ENCODE results near the gene DPCD.

The DPCD gene

DNA sequence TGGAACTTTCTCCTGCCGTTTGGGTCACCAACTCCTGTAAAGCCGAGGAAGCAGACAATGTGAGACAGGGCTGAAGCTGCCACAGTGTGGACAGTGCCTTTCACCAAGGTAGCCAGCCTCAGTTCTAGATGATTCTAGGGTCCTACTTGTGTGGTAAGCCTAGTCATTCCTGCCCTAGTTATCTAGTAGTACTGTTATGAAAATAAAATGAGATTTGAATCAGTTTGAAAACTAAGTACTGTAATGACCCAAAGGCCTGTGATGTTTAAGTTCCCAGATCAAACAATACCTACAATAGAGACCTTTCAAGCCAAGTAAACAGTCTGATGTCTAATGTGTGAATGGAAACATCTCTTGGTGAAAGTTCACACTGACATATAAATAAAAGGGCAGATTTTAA is 37.2 kb upstream of the DPCD start:
- ATAC-seq (ENCODE audit: insufficient read depth, low read depth) (no peak), DNase-seq (no peak)
- TF ChIP-seq EZH2 (IDR thresholded peaks at IDR 0.05; ENCODE audit: borderline replicate concordance, low read depth, low read length, severe bottlenecking): no peak
- TF ChIP-seq, protein P1, sequence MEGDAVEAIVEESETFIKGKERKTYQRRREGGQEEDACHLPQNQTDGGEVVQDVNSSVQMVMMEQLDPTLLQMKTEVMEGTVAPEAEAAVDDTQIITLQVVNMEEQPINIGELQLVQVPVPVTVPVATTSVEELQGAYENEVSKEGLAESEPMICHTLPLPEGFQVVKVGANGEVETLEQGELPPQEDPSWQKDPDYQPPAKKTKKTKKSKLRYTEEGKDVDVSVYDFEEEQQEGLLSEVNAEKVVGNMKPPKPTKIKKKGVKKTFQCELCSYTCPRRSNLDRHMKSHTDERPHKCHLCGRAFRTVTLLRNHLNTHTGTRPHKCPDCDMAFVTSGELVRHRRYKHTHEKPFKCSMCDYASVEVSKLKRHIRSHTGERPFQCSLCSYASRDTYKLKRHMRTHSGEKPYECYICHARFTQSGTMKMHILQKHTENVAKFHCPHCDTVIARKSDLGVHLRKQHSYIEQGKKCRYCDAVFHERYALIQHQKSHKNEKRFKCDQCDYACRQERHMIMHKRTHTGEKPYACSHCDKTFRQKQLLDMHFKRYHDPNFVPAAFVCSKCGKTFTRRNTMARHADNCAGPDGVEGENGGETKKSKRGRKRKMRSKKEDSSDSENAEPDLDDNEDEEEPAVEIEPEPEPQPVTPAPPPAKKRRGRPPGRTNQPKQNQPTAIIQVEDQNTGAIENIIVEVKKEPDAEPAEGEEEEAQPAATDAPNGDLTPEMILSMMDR (IDR thresholded peaks at IDR 0.05; ENCODE audit: borderline replicate concordance, extremely low read depth, low read length, poor library complexity, severe bottlenecking): no peak
- no peak overlapping the region for H3K27ac ChIP-seq (ENCODE audit: low read length)
- no peaks in the 10 kb centered on the region for H3K27me3 ChIP-seq (ENCODE audit: insufficient read depth, low read length, poor library complexity)
- peaks cover 38% of the 10 kb centered on the region for H3K36me3 ChIP-seq (ENCODE audit: insufficient read depth, low read length)
- no peak overlapping the region for H2AFZ ChIP-seq (ENCODE audit: low read depth, low read length)
- H3K4me3 ChIP-seq (ENCODE audit: low read depth in 1 of 2, low read length in 2 of 2): no peak overlapping the region
- H4K20me1 ChIP-seq (ENCODE audit: insufficient read depth, low read length): no peaks in the 10 kb centered on the region
- H3K4me2 ChIP-seq (ENCODE audit: insufficient read depth, low read length): no peak overlapping the region
- H3K9ac ChIP-seq (ENCODE audit: low read depth, low read length): no peak overlapping the region
- H3K4me1 ChIP-seq (ENCODE audit: insufficient read depth, low read length): no peaks in the 10 kb centered on the region
- no peaks in the 10 kb centered on the region for H3K79me2 ChIP-seq (ENCODE audit: insufficient read depth, low read length)
- no peaks in the 10 kb centered on the region for H3K9me3 ChIP-seq (ENCODE audit: insufficient read depth, low read length, severe bottlenecking)

GRCh38 chr10:101552442-101552841 is 35.7 kb upstream of the DPCD start:
- ATAC-seq (ENCODE audit: insufficient read depth, low read depth): no peak
- no peak for DNase-seq
- H3K4me3 ChIP-seq (ENCODE audit: low read depth in 1 of 2, low read length in 2 of 2): no peak overlapping the region
- H4K20me1 ChIP-seq (ENCODE audit: insufficient read depth, low read length): no peaks in the 10 kb centered on the region
- H3K4me1 ChIP-seq (ENCODE audit: insufficient read depth, low read length): peaks cover 8% of the 10 kb centered on the region
- peaks cover 38% of the 10 kb centered on the region for H3K36me3 ChIP-seq (ENCODE audit: insufficient read depth, low read length)
- no peaks in the 10 kb centered on the region for H3K79me2 ChIP-seq (ENCODE audit: insufficient read depth, low read length)
- H3K27ac ChIP-seq (ENCODE audit: low read length): no peak overlapping the region
- H3K9ac ChIP-seq (ENCODE audit: low read depth, low read length): no peak overlapping the region
- TF ChIP-seq, protein P1 (IDR thresholded peaks at IDR 0.05; ENCODE audit: borderline replicate concordance, extremely low read depth, low read length, poor library complexity, severe bottlenecking): no peak
- TF ChIP-seq EZH2 (IDR thresholded peaks at IDR 0.05; ENCODE audit: borderline replicate concordance, low read depth, low read length, severe bottlenecking): no peak
- no peak overlapping the region for H2AFZ ChIP-seq (ENCODE audit: low read depth, low read length)
- H3K4me2 ChIP-seq (ENCODE audit: insufficient read depth, low read length): no peak overlapping the region
- no peaks in the 10 kb centered on the region for H3K27me3 ChIP-seq (ENCODE audit: insufficient read depth, low read length, poor library complexity)
- no peaks in the 10 kb centered on the region for H3K9me3 ChIP-seq (ENCODE audit: insufficient read depth, low read length, severe bottlenecking)

DNA sequence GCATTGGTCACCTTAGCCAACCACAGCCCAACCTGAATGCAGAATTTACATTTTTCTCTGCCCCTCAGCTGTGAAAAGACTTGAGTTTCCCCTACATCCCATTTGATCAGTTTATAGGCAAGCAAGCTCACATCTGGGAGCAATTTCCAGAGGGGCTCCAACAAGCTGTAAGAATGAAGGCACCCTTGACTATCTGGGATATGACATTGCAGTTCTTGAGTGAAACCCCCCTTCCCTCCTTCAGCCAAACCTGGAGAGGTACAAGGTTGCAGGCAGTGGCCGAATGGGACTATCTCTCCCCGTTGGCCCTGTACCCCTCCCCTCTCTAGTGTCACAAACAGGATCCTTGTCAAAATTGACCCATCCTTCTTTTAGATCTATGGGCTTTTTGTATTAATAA is 30.6 kb upstream of the DPCD start:
- Histone ChIP-seq H3K9ac (ENCODE audit: low read depth, low read length) (no peak overlapping the region; the same call in 1 of the 2 replicates), H2AFZ (ENCODE audit: low read depth, low read length) (no peak overlapping the region), H3K79me2 (ENCODE audit: insufficient read depth, low read length) (no peaks in the 10 kb centered on the region), H3K9me3 (ENCODE audit: insufficient read depth, low read length, severe bottlenecking) (no peaks in the 10 kb centered on the region), H3K27ac (ENCODE audit: low read length) (peak overlapping the region; percentile 15; the same call in 1 of the 2 replicates), H3K36me3 (ENCODE audit: insufficient read depth, low read length) (peaks cover 23% of the 10 kb centered on the region), H3K4me3 (ENCODE audit: low read depth in 1 of 2, low read length in 2 of 2) (no peak overlapping the region), H3K4me2 (ENCODE audit: insufficient read depth, low read length) (no peak overlapping the region), H4K20me1 (ENCODE audit: insufficient read depth, low read length) (no peaks in the 10 kb centered on the region), H3K4me1 (ENCODE audit: insufficient read depth, low read length) (peaks cover 25% of the 10 kb centered on the region), H3K27me3 (ENCODE audit: insufficient read depth, low read length, poor library complexity) (no peaks in the 10 kb centered on the region)
- no peak for DNase-seq
- ATAC-seq (ENCODE audit: insufficient read depth, low read depth): no peak
- TF ChIP-seq EZH2 (IDR thresholded peaks at IDR 0.05; ENCODE audit: borderline replicate concordance, low read depth, low read length, severe bottlenecking): no peak
- TF ChIP-seq, protein P1 (IDR thresholded peaks at IDR 0.05; ENCODE audit: borderline replicate concordance, extremely low read depth, low read length, poor library complexity, severe bottlenecking): no peak

DNA sequence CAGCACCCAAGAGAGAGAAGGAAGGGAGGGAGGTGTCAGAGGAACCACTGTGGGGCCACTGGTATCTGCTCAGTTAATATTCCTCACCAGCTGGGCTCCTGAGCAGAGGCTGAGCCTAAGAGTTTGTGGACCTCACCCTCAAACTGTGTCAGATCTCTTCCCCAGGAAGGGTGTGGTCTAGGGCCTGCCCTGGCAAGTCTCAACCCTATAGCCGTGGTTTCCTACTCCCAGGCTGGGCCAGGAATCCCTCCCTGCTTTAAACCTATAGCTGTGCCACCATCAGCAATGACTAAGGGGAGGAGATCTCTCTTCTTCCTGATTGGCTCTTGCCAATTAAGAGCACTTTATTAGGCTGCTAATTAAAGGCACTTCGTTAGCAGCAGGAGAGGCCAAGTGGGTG is 29.9 kb upstream of the DPCD start:
- H3K4me3 ChIP-seq (ENCODE audit: low read depth in 1 of 2, low read length in 2 of 2): no peak overlapping the region
- peak; percentile 98 for ATAC-seq (ENCODE audit: insufficient read depth, low read depth)
- peak overlapping the region; percentile 15; the same call in 1 of the 2 replicates for H3K27ac ChIP-seq (ENCODE audit: low read length)
- no peaks in the 10 kb centered on the region for H4K20me1 ChIP-seq (ENCODE audit: insufficient read depth, low read length)
- H3K36me3 ChIP-seq (ENCODE audit: insufficient read depth, low read length): peaks cover 17% of the 10 kb centered on the region; the same call in 1 of the 2 replicates
- H2AFZ ChIP-seq (ENCODE audit: low read depth, low read length): no peak overlapping the region
- H3K4me1 ChIP-seq (ENCODE audit: insufficient read depth, low read length): peaks cover 25% of the 10 kb centered on the region
- no peak overlapping the region for H3K9ac ChIP-seq (ENCODE audit: low read depth, low read length)
- H3K27me3 ChIP-seq (ENCODE audit: insufficient read depth, low read length, poor library complexity): no peaks in the 10 kb centered on the region
- H3K79me2 ChIP-seq (ENCODE audit: insufficient read depth, low read length): no peaks in the 10 kb centered on the region
- H3K9me3 ChIP-seq (ENCODE audit: insufficient read depth, low read length, severe bottlenecking): no peaks in the 10 kb centered on the region
- no peak overlapping the region for H3K4me2 ChIP-seq (ENCODE audit: insufficient read depth, low read length)
- TF ChIP-seq, protein P1 (IDR thresholded peaks at IDR 0.05; ENCODE audit: borderline replicate concordance, extremely low read depth, low read length, poor library complexity, severe bottlenecking): no peak
- TF ChIP-seq EZH2 (IDR thresholded peaks at IDR 0.05; ENCODE audit: borderline replicate concordance, low read depth, low read length, severe bottlenecking): no peak
- DNase-seq: peak; percentile 85
